CD4-positive, alpha-beta T cell treated with Interleukin-17A for 4 hours (primary cell): ENCODE data around the gene KATNB1.

Experiments
- DNase-seq: peaks from one replicate; pipeline ENCODE4 v3.0.0-alpha.2; 2020; ENCODE audit warnings: mixed read lengths

KATNB1 gene

GRCh38 chr16:57759131-57759530 lies 23.6 kb downstream of the KATNB1 start:
- no peak for DNase-seq

DNA sequence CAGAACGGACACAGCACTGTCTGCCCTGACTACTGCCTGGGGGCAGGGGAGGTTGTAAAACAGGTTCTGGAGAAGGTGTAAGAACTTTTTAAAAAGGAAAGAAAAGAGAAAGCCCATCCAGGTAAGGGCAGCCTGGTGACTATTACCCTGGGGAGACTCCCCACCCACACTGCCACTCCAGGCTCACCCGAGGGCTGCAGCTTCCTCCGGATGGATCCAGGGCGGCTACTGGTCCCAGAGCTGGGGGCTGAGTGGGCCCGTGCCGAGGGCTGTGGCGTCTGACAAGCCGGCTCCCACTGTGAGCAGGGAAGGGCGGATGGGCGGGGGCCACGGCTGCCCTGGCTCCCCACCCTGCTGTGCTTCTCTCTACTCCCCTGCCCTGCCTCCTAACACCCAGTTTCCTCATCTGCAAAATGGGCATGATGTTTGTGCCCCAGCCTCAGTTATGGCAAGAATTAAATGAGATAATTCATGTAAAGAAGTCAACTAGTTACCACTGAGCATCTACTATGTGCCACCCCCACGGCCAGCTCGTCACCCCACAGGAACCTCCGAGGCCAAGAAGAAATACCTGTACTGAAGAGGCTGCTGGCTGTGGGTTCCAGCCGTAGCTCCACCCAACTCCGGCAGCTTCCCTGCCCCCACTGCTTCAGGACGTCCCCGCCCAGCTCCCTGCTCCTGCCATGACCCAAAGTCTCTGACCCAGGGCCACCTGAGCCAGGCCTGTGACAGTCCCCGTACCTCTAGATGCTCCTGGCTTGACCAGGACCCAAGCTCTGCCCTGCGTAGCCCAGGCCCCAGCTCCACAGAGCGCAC lies 24.2 kb downstream of the KATNB1 start:
- no peak for DNase-seq

GRCh38 chr16:57760357-57761160 lies 25.0 kb downstream of the KATNB1 start:
- no peak for DNase-seq

DNA sequence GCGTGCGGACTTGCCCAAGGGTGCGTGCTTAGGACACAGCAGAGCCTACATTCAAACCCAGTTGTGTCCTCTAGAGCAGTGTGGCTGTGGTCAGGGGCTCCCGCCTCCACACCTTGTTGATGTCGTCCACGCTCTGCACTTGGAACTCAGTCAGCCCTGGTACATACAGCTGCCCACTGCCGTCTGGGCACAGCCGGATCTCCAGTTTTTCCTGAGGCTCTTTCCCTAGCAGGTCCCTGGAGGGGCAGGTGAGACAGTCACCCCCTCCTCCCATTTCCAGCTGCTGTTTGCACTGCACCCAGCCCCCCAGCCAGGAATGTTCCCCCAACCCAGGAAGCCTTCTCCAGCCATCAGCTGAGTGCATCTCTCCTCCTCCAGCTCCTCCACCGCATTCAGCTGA lies 25.7 kb downstream of the KATNB1 start:
- no peak for DNase-seq

DNA sequence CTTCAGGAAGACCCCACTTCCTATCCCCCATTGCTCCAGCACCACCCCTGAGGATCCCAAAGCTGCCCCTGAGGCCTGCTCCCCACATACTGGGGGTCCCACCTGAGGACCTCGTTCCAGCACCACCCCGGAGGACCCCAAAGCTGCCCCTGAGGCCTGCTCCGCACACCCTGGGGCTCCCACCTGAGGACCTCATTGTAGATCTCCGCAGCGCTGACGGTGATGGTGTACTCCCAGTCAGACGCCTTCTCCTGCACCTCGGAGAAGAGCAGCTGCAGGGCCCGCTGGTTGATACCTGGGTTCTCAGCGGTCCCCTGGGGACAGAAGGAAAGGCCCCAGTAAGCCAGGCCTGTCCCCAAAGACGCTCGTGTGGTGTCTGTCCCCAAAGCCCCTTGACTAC lies 26.4 kb downstream of the KATNB1 start:
- DNase-seq: no peak

DNA sequence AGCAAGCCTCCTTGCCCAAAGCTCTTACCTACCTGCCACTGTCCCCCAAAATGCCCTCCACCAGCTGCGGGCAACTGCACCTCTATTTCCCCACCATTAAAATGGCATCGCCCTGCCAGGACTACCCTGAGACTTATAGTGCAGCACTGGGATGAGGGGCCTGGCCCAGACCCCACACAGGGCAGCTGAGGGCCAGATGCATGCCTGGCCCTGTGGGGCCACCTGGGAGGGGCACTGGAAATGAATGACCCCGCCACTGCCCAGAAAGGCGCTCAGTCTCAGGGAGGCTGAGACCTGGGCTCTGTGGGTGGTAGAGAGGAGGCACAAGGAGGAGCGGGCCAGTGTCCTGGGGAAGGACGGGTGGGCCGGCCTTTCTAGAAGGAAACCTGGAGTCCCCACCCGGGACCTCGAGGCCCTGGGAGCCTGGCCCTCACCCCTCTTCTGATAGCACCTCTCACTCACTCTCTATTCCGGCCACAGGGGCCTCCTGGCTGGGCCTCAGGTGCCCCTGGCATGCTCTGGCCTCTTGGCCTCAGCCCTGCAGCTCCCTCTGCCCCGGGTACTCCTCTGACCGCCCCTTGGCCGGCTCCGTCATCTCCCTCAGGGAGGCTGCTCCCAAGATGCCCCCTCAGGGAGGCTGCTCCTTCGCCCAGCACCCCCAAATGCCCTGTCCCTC lies 26.9 kb downstream of the KATNB1 start:
- no peak for DNase-seq

GRCh38 chr16:57763285-57764005 lies 27.9 kb downstream of the KATNB1 start:
- DNase-seq: no peak

- DNase-seq: no peak
Measured at GRCh38 chr16:57764006-57764340, 28.4 kb downstream of the KATNB1 start.

DNA sequence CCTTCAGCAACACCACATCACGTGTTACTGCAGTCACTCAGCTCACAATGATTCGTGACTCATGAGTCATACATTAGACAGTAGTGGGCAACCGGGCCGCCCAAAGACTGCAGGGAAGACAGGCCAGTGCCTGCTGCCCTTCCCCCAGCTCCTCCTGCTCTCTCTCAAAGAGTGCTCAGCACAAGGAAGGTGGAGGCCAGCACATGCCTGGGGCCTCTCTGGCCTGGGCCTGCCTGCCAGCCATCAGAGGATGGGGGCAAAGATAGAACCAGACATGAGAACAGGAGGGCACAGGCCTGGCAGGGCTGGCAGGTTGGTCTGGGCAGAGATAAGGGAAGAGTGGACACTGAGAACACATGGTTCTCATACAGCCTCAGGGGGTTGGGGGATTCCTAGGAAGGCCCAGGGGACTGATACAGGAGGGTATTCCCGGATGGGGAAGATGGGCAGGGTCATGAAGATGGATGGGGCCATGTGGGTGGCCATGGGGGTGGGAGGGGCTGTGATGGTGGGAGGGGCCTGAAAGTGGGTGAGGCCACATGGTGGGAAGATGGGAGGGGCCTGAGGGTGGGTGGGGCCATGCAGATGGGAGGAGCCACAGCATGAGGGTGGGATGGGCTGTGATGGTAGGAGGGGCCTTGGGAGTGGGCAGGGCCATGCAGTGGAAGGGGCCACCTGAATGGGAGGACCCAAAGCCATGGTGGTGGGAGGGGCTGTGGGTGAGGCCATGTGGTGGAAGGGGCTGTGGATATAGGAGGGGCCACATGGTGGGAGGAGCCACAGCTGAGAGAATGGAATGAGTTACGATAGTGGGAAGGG lies 29.0 kb downstream of the KATNB1 start:
- DNase-seq: no peak

DNA sequence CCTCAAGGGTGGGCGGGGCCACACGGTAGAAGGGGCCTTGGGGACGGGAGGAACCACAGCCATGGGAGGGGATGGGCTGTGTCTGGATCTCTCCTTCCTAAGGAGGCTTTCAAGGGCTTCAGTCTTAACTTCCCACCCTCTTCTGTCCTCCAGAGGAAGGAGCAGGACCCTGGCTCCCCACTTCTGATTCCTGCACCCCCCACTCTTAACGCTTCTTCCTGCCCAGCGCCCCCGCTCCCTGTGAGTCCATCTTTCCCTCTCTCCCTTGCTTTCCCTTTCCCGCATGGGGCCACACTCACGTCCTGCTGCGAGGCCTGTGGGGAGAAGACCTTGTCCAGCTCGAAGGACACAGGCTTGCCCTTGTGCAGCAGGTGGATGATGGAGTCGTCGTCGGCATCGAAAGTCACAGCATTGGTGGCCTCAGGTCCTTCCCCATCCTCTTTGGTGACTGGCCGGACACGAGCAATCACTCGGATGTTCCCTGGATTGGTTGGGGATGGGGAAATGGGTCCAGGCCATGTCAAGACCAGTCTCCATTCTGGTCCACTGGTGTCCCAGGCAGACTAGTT lies 29.7 kb downstream of the KATNB1 start:
- no peak for DNase-seq

DNA sequence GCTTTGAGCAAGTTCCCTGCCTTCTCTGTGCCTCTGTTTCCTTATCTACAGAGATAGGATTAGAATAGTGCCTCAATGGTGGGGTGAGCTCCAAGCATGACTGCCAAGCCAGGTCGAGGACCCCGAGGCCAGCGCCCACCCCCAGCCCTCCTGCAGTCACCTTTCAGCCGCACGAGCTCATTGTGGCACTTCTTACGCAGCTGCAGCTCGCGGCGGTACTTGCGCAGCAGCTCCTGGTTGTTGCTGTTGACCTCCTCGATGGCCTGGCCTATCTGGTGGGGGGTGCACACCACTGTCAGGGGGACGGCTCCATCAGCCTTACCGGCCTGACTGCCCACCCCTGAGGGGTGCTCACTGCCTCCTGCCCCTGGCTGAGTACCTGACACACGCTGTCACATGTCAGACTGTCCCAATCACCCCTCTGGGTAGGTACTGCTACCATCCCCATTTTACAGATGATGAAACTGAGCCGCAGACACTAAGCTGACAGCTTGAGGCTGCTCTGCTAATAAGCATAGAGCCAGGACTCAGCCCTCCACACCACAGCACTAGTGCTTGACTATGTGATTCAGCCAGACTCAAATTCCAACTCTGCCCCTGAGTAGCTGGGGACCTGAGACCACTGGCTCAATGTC lies 31.3 kb downstream of the KATNB1 start:
- no peak for DNase-seq

DNA sequence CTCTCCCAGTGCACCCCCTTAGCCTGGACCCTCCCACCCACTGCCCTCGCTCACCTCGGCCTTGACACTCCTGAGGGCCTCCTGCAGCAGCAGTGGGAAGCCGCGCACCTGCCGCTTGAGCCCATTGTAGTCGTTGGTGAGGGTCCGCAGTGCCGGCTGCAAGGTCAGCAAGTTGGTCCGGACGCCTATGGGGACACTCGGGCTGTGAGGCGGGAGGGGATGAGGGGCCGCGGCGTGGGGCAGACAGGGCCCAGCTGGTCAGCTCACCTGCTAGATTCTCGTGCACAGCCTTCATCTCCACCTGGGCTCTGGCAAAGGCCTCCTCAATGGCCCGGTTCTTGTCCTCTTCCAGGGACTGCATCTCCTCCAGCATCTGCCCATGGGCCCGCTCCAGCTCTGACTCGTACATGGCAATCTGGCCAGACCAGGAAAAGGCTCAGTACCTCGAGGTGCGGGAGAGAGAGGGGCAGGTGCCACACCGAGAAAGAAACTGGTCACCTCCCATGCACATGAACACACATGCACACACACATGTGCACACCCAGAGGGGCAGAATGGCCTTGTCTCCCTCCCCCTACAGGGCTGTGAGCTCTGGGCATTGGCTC lies 34.1 kb downstream of the KATNB1 start:
- DNase-seq: no peak

DNA sequence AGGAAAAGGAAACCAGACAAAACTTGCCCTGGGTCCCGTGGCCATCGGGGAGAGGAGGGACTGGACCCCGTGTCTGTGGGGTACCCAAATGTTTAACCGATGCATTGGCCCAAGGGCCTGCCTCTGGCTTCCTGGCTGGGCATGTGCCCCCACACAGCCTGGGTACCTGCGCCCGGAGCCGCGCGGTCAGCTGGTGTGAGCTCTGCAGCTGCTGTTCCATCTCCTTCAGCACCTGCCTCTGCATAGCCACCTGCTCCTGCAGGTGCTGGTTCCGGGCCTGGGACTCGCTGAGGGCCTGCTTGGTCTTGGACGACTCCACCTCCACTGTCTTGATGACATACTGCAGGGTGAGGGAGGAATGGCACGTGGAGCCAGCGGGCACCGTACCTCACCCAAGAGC lies 34.8 kb downstream of the KATNB1 start:
- DNase-seq: no peak

DNA sequence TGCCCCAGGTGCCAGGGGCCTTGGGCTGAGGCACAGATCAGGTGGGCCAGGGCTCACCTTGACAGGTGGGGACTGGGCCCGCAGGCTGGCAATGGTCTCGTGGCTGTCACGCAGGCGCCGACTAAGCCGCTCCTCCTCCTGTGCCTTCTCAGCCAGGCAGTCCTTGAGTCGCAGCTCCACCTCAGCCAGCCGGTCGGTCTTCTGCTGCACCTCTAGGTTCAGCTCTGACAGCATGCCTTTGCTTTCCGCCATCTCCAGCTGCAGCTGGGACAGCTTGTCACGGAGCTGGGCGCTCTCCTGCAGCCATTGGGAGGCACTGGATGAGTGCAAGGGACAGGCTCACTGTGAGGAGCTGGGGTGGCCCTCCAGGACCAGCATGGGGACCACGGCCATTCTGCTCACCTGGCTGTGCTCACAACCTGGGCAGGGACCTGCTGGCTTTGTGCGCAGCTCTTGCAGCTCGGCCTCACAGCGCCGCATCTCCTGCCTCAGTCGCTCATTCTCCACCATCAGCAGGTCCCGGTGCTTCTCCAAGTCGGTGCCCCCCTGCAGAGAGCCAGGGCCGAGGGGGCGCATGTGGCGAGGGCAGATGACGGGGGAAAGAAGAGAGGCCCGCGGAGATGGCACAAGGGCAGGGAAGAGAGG lies 35.7 kb downstream of the KATNB1 start:
- DNase-seq: no peak

DNA sequence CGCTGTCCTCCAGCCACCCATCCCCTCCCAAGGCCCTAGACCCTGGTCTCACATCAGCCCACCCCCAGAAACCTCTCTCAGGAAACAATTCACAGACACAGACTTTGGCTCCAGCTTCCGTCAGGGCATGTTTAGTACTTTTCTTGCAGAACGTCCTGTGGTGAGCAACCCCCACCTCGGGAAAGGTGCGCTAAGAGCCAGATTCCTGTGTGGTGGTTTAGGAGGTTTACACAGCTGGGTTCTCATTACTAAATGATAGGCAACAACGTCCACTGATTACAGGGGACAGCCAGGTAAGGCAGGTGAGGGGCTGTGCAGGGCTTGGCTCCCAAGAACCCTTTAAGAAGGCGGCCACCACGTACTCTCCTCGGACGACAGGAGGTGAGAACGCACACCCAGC lies 37.4 kb downstream of the KATNB1 start:
- DNase-seq: no peak

DNA sequence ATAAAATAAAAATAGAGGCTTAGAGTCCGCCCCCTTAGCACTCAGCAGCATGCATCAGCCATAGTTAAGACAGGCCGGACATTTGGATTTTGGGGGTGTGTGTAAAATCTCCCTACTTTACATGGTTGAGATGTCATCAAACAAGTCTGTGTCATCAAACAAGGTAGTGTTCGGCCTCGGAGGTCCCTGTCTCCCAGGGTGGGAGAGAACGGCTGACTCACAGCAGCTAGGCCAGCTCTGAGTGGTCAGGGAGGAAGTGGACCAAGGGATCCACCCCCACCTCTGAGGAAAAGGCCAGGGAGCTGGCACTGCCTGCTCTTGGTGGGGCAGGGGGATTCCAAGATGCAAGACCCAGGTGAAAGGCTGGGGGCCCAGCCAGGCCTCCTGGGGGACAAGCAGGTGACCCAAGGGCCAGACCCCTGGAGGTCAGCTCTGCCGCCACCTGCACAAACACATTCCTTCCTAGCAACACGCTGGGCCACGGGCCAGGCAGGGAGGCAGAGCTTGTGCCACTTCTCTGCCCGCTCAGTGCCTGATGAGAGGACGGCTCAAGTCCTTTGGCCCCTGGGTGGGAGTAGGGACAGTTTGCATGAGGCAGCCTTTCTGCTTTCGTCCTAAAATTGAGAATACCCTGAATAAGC lies 38.2 kb downstream of the KATNB1 start:
- DNase-seq: no peak

GRCh38 chr16:57774705-57775285 lies 39.2 kb downstream of the KATNB1 start:
- DNase-seq: no peak

DNA sequence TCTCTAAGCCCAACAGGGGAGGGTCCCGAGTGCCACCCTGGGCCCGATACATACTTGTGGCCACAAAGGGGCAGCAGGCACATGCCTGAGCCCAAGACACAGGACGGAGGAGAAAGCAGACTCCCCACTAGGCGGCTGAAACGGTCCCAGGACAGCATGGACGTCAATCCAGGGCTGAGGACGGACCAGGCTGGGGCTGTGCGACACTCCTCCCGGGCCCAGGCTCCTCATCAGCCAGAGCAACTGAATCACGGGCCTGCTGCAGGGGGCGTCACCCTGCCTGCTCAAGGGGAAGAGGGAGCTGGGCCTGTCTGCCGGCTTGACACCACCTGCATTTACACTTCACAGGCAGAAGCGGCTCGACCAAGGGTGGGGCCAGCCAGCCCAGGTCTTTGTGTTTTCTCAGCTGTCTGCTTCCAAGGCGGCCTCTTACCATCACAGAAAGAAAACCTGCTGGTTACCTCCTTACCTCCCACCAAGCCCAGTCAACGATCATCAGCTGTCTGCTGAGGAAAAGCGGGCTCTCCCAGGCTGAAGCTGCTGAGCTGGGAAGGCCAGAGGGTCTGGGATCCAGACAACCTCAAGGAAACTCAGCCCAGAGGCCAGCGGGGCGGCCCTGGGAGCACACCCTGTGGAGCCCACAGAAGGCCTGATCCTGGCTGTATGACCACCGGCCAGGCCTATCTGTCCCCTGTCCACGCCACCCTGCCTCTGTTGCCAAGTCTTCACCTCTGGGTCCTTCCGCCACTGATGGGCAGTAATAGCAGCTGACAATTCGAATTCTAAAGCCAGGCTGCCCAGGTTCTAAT lies 40.3 kb downstream of the KATNB1 start:
- DNase-seq: no peak

- no peak for DNase-seq
Measured at GRCh38 chr16:57778658-57779057, 43.1 kb downstream of the KATNB1 start.
